SK-N-SH treated with all-trans-retinoic acid at 6 μM for 48 hours (cell line): ENCODE measurements around the gene ARHGEF11.
A peak's percentile ranks its signal among the peaks of the same experiment; 100 is the strongest.

Source experiments
- ATAC-seq: fragments of 200-7000 bp; cut with Tn5 transposase; 3 replicates; pipeline ENCODE4 v1.9.1; 2020; ENCODE audit warnings: mild to moderate bottlenecking, moderate library complexity
- ARNTL ChIP-seq: fragments of 450-650 bp; formaldehyde crosslinking; IDR thresholded peaks from 2 replicates; pipeline ENCODE4 v1.5.0; 2020; ENCODE audit warnings: low read depth, mild to moderate bottlenecking, moderate library complexity, borderline replicate concordance
- BACH2 ChIP-seq: fragments of 250-450 bp; sonication (Bioruptor Pico); IDR thresholded peaks from 2 replicates; pipeline ENCODE4 v1.9.0; 2021; ENCODE audit warnings: mild to moderate bottlenecking, borderline replicate concordance
- CREB5 ChIP-seq: fragments of 250-450 bp; sonication (Bioruptor Pico); IDR thresholded peaks from 2 replicates; pipeline ENCODE4 v1.5.1; 2020; ENCODE audit warnings: low read depth, mild to moderate bottlenecking, moderate library complexity
- CSDC2 ChIP-seq: fragments of 250-450 bp; sonication (Bioruptor Pico); IDR thresholded peaks from 2 replicates; pipeline ENCODE4 v1.5.0; 2020; ENCODE audit warnings: mild to moderate bottlenecking, moderate library complexity
- ESRRG ChIP-seq: fragments of 250-450 bp; sonication (Bioruptor Pico); IDR thresholded peaks from 2 replicates; pipeline ENCODE4 v1.6.1; 2021; ENCODE audit warnings: mild to moderate bottlenecking
- GLIS3 ChIP-seq: fragments of 250-450 bp; sonication (Bioruptor Pico); IDR thresholded peaks from 2 replicates; pipeline ENCODE4 v1.5.0; 2020; ENCODE audit warnings: mild to moderate bottlenecking, moderate library complexity
- ISL1 ChIP-seq: fragments of 250-450 bp; sonication (Bioruptor Pico); IDR thresholded peaks from 2 replicates; pipeline ENCODE4 v2.1.2; 2022; ENCODE audit warnings: mild to moderate bottlenecking, moderate library complexity
- OSR1 ChIP-seq: fragments of 250-450 bp; sonication (Bioruptor Pico); IDR thresholded peaks from 2 replicates; pipeline ENCODE4 v1.8.0; 2022; ENCODE audit warnings: moderate library complexity, mild to moderate bottlenecking, inconsistent platforms
- POU6F1 ChIP-seq: fragments of 250-450 bp; sonication (Bioruptor Pico); IDR thresholded peaks from 2 replicates; pipeline ENCODE4 v1.8.0; 2021; ENCODE audit warnings: low read depth, mild to moderate bottlenecking, moderate library complexity, borderline replicate concordance
- PPARA ChIP-seq: fragments of 250-450 bp; sonication (Bioruptor Pico); IDR thresholded peaks from 2 replicates; pipeline ENCODE4 v1.5.0; 2020; ENCODE audit warnings: mild to moderate bottlenecking, borderline replicate concordance
- RARB ChIP-seq: fragments of 250-450 bp; sonication (Bioruptor Pico); IDR thresholded peaks from 2 replicates; pipeline ENCODE4 v1.8.0; 2021; ENCODE audit warnings: mild to moderate bottlenecking, moderate library complexity
- SNAI2 ChIP-seq: fragments of 250-450 bp; sonication (Bioruptor Pico); IDR thresholded peaks from 2 replicates; pipeline ENCODE4 v1.5.0; 2020; ENCODE audit warnings: mild to moderate bottlenecking, moderate library complexity
- TCF4 ChIP-seq: fragments of 250-450 bp; sonication (Bioruptor Pico); IDR thresholded peaks from 2 replicates; pipeline ENCODE4 v1.8.0; 2021; ENCODE audit warnings: mild to moderate bottlenecking, moderate library complexity, borderline replicate concordance
- TOX ChIP-seq: fragments of 250-450 bp; sonication (Bioruptor Pico); IDR thresholded peaks from 2 replicates; pipeline ENCODE4 v1.8.0; 2021; ENCODE audit warnings: mild to moderate bottlenecking, moderate library complexity, borderline replicate concordance
- TSHZ2 ChIP-seq: fragments of 250-450 bp; sonication (Bioruptor Pico); IDR thresholded peaks from 2 replicates; pipeline ENCODE4 v1.5.0; 2020; ENCODE audit warnings: mild to moderate bottlenecking, moderate library complexity
- ZC3H10 ChIP-seq: fragments of 250-450 bp; sonication (Bioruptor Pico); IDR thresholded peaks from 2 replicates; pipeline ENCODE4 v1.5.1; 2021; ENCODE audit warnings: mild to moderate bottlenecking, moderate library complexity
- ZFP3 ChIP-seq: fragments of 250-450 bp; sonication (Bioruptor Pico); IDR thresholded peaks from 2 replicates; pipeline ENCODE4 v1.5.0; 2020; ENCODE audit warnings: mild to moderate bottlenecking, moderate library complexity
- ZNF565 ChIP-seq: fragments of 450-650 bp; formaldehyde crosslinking; conservative IDR thresholded peaks from 2 replicates; pipeline ENCODE4 v1.5.0; 2020; ENCODE audit warnings: low read depth, mild to moderate bottlenecking, moderate library complexity
- ZNF70 ChIP-seq: fragments of 450-650 bp; formaldehyde crosslinking; IDR thresholded peaks from 2 replicates; pipeline ENCODE4 v1.5.0; 2020; ENCODE audit warnings: mild to moderate bottlenecking, moderate library complexity
- ZNF8 ChIP-seq: fragments of 450-650 bp; formaldehyde crosslinking; IDR thresholded peaks from 2 replicates; pipeline ENCODE4 v1.5.0; 2020; ENCODE audit warnings: mild to moderate bottlenecking, moderate library complexity
- TF ChIP-seq, protein P1 (sequence below): fragments of 250-450 bp; sonication (Bioruptor Pico); IDR thresholded peaks from 2 replicates; pipeline ENCODE4 v1.8.0; 2020; ENCODE audit warnings: mild to moderate bottlenecking, moderate library complexity, borderline replicate concordance
- TF ChIP-seq, protein P2 (sequence below): fragments of 250-450 bp; sonication (Bioruptor Pico); IDR thresholded peaks from 2 replicates; pipeline ENCODE4 v1.5.1; 2021; ENCODE audit warnings: mild to moderate bottlenecking, moderate library complexity

The ARHGEF11 gene

DNA sequence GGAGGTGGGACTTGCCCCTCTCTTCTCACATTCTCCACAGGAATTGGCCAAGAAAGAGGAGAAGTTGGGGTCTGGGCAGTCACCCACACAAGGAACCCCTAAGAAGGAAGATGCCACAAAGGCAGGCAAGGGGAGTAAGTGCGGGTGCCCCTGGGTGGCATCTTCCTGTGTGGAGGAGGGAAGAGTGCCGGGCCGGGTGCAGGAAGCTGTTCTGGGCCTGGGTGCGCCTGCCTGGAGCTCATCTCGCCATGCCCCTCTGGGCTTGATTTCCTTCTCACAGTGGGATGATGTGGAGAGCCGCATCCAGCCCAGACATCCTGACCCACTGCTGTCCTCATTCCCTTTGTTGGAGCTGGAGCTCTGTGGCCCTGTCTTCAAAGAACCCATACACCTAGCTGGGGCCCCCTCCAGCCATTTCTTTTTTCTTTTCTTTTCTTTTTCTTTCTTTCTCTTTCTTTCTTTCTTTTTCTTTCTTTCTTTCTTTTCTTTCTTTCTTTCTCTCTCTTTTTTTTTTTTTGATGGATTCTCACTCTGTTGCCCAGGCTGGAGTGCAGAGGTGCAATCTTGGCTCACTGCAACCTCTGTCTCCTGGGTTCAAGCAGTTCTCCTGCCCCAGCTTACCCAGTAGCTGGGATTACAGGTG, 115.8 kb downstream of the ARHGEF11 start:
- TF ChIP-seq ZNF8 (CRISPR knock-in tag): no peak
- TF ChIP-seq TOX (CRISPR knock-in tag): no peak
- no peak for TF ChIP-seq TCF4 (CRISPR knock-in tag)
- TF ChIP-seq, protein P1, sequence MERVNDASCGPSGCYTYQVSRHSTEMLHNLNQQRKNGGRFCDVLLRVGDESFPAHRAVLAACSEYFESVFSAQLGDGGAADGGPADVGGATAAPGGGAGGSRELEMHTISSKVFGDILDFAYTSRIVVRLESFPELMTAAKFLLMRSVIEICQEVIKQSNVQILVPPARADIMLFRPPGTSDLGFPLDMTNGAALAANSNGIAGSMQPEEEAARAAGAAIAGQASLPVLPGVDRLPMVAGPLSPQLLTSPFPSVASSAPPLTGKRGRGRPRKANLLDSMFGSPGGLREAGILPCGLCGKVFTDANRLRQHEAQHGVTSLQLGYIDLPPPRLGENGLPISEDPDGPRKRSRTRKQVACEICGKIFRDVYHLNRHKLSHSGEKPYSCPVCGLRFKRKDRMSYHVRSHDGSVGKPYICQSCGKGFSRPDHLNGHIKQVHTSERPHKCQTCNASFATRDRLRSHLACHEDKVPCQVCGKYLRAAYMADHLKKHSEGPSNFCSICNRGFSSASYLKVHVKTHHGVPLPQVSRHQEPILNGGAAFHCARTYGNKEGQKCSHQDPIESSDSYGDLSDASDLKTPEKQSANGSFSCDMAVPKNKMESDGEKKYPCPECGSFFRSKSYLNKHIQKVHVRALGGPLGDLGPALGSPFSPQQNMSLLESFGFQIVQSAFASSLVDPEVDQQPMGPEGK (CRISPR knock-in tag): no peak
- no peak for TF ChIP-seq TSHZ2 (CRISPR knock-in tag)
- no peak for TF ChIP-seq ESRRG
- TF ChIP-seq ZNF70 (CRISPR knock-in tag): no peak
- TF ChIP-seq BACH2: no peak
- TF ChIP-seq ZNF565: no peak
- TF ChIP-seq ZC3H10: no peak
- TF ChIP-seq ARNTL: no peak
- no peak for TF ChIP-seq OSR1 (CRISPR knock-in tag)
- TF ChIP-seq, protein P2, sequence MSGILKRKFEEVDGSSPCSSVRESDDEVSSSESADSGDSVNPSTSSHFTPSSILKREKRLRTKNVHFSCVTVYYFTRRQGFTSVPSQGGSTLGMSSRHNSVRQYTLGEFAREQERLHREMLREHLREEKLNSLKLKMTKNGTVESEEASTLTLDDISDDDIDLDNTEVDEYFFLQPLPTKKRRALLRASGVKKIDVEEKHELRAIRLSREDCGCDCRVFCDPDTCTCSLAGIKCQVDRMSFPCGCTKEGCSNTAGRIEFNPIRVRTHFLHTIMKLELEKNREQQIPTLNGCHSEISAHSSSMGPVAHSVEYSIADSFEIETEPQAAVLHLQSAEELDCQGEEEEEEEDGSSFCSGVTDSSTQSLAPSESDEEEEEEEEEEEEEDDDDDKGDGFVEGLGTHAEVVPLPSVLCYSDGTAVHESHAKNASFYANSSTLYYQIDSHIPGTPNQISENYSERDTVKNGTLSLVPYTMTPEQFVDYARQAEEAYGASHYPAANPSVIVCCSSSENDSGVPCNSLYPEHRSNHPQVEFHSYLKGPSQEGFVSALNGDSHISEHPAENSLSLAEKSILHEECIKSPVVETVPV: no peak
- TF ChIP-seq SNAI2 (CRISPR knock-in tag): no peak
- TF ChIP-seq ZFP3 (CRISPR knock-in tag): no peak
- TF ChIP-seq ISL1 (CRISPR knock-in tag): no peak
- no peak for TF ChIP-seq CSDC2 (CRISPR knock-in tag)
- TF ChIP-seq CREB5 (CRISPR knock-in tag): no peak
- no peak for ATAC-seq

DNA sequence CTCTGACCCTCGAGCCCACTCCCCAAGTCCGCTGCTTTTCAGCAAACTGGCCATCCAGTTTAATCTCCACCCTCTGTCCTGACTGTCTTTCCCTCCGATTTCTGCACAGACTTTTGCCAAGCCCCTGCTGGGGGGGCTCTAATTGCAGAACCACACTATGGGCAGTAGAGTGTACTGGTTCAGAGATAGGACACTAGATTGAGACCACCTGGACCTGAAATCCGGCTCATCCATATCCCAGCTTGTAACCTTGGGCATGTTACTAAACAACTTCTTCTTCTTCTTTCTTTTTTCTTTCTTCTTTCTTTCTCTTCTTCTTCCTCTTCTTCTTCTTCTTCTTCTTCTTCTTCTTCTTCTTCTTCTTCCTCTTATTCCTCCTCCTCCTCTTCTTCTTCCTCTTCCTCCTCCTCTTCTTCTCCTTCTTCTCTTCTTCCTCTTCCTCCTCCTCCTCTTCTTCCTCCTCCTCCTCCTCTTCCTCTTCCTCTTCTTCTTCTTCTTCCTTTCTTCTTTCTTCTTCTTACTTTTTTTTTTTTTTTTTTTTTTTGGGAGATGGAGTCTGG, 117.4 kb downstream of the ARHGEF11 start:
- peak; percentile 61 for ATAC-seq
- TF ChIP-seq SNAI2 (CRISPR knock-in tag) (no peak), CREB5 (CRISPR knock-in tag) (no peak), ARNTL (no peak), ESRRG (no peak), POU6F1 (no peak), TOX (CRISPR knock-in tag) (no peak), ZNF8 (CRISPR knock-in tag) (no peak), ZNF70 (CRISPR knock-in tag) (no peak), GLIS3 (no peak), PPARA (CRISPR knock-in tag) (no peak), RARB (CRISPR knock-in tag) (no peak), OSR1 (CRISPR knock-in tag) (no peak), CSDC2 (CRISPR knock-in tag) (no peak), BACH2 (no peak)
- TF ChIP-seq, protein P2: no peak
- TF ChIP-seq, protein P1 (CRISPR knock-in tag): no peak
